CD4-positive, alpha-beta T cell (primary cell): Measurements from ENCODE around the gene SRPK2. TPM values are rescaled to one million over a fixed set of nuclear protein-coding genes. Genes with fewer than 3 reads are reported as not detected.

Source experiments
- ATAC-seq: fragments of 200-7000 bp; cut with Tn5 transposase; one replicate; pipeline ENCODE4 v1.10.0; 2022; ENCODE audit warnings: mild to moderate bottlenecking; ENCODE audit not compliant: poor library complexity
- CTCF ChIA-PET: fragments of 350-600 bp; sonication (Branson Sonifier 250); formaldehyde crosslinking; loops from one replicate; lab custom pipeline; 2021; ENCODE audit warnings: antibody characterized with exemption, inconsistent platforms; lab: Charles Lee
- POLR2A ChIA-PET: fragments of 350-600 bp; sonication (Branson Sonifier 250); formaldehyde crosslinking; loops from one replicate; lab custom pipeline; 2021; ENCODE audit warnings: antibody characterized with exemption, inconsistent platforms; lab: Charles Lee
- DNase-seq, 14 experiments: peaks; one replicate each; pipeline ENCODE4 v3.0.0-alpha.2; 2013 to 2020; ENCODE audit warnings: mixed read lengths in 2 of 14
- H3K27ac ChIP-seq, 2 donors: one replicate each; pipeline versions ENCODE4 v1.5.1 to v1.7.0; 2013; ENCODE audit warnings: low read length in 2 of 2, low read depth in 1 of 2, mild to moderate bottlenecking in 1 of 2
- H3K27me3 ChIP-seq, 2 experiments: 1 replicate in 1 of 2; 2 replicates in 1 of 2; pipeline versions ENCODE4 v1.6.1 to v1.7.0; 2013; ENCODE audit warnings: low read length in 2 of 2, control low read depth in 1 of 2, mild to moderate bottlenecking in 1 of 2, moderate library complexity in 1 of 2; ENCODE audit not compliant: insufficient read depth in 2 of 2, control insufficient read depth in 1 of 2
- H3K36me3 ChIP-seq: one replicate; pipeline ENCODE4 v1.6.1; 2013; ENCODE audit warnings: low read length, control low read depth; ENCODE audit not compliant: insufficient read depth
- H3K4me1 ChIP-seq: one replicate; pipeline ENCODE4 v1.6.1; 2013; ENCODE audit warnings: low read length, control low read depth; ENCODE audit not compliant: insufficient read depth
- H3K4me3 ChIP-seq: one replicate; pipeline ENCODE4 v1.5.1; 2013; ENCODE audit warnings: mild to moderate bottlenecking, low read length, moderate library complexity
- H3K9me3 ChIP-seq, 2 experiments: 1 replicate in 1 of 2; 2 replicates in 1 of 2; pipeline versions ENCODE4 v1.6.1 to v1.7.0; 2013; ENCODE audit warnings: low read length in 2 of 2, mild to moderate bottlenecking in 2 of 2, control low read depth in 1 of 2, moderate library complexity in 1 of 2; ENCODE audit not compliant: control insufficient read depth in 1 of 2, insufficient read depth in 1 of 2
- H3K27ac Mint-ChIP-seq: one replicate; pipeline ENCODE4 v1.8.0; 2020; ENCODE audit warnings: mixed read lengths
- H3K27me3 Mint-ChIP-seq: one replicate; pipeline ENCODE4 v1.8.0; 2021; ENCODE audit warnings: mixed read lengths
- H3K36me3 Mint-ChIP-seq: one replicate; pipeline ENCODE4 v1.8.0; 2021; ENCODE audit warnings: low read depth, mixed read lengths
- H3K4me1 Mint-ChIP-seq: one replicate; pipeline ENCODE4 v1.8.0; 2021; ENCODE audit warnings: low read depth, mixed read lengths
- H3K4me3 Mint-ChIP-seq: one replicate; pipeline ENCODE4 v1.8.0; 2020; ENCODE audit warnings: mild to moderate bottlenecking, mixed read lengths
- H3K9me3 Mint-ChIP-seq: one replicate; pipeline ENCODE4 v1.8.0; 2020; ENCODE audit warnings: mixed read lengths
- intact Hi-C, 2 experiments: fragments of 100-400 bp; cut with DNase I in 1 of 2; cut with micrococcal nuclease in 1 of 2; formaldehyde crosslinking; loops; one replicate each; pipeline versions ENCODE4 v1.15.1 to v1.9.0; 2023 to 2025; cut with DNase I, micrococcal nuclease
- total RNA-seq, 174 experiments: library from RNA in 2 of 174; stranded (reverse) in 2 of 174; gene quantifications; one replicate each; pipeline ENCODE4 v1.2.3 and lab custom pipeline; 2021 to 2026
- TF ChIP-seq, protein P1 (sequence below): fragments of 200-600 bp; IDR thresholded peaks from one replicate; pipeline ENCODE4 v1.8.0; 2022; ENCODE audit warnings: antibody characterized with exemption, mild to moderate bottlenecking

SRPK2 gene
- total RNA-seq, 2 experiments from 2014 or later, result 39.9 to 40.9 TPM

GRCh38 chr7:105268056-105268455 lies 120.7 kb downstream of the SRPK2 start:
- Mint-ChIP-seq H3K9me3 (no peaks in the 10 kb centered on the region), H3K27ac (peak overlapping the region; percentile 78), H3K4me3 (peak overlapping the region; percentile 90), H3K27me3 (no peaks in the 10 kb centered on the region), H3K4me1 (peaks cover 81% of the 10 kb centered on the region), H3K36me3 (no peaks in the 10 kb centered on the region)
- ATAC-seq (peak; percentile 68), DNase-seq (peak in 4 of 14 experiments; percentile 8 to 39 (median 31))
- ChIA-PET CTCF (interaction anchor here (0.6 to 1.5 kb wide), 6 partner anchors 11 to 263 kb away, joined by 3 to 4 read pairs (median 3); partner anchors contain the start of gene RINT1), POLR2A (interaction anchor here (0.6 to 1.8 kb wide), 9 partner anchors 32 to 263 kb away, joined by 3 to 12 read pairs (median 3); partner anchors contain the start of gene RINT1)
- TF ChIP-seq, protein P1, sequence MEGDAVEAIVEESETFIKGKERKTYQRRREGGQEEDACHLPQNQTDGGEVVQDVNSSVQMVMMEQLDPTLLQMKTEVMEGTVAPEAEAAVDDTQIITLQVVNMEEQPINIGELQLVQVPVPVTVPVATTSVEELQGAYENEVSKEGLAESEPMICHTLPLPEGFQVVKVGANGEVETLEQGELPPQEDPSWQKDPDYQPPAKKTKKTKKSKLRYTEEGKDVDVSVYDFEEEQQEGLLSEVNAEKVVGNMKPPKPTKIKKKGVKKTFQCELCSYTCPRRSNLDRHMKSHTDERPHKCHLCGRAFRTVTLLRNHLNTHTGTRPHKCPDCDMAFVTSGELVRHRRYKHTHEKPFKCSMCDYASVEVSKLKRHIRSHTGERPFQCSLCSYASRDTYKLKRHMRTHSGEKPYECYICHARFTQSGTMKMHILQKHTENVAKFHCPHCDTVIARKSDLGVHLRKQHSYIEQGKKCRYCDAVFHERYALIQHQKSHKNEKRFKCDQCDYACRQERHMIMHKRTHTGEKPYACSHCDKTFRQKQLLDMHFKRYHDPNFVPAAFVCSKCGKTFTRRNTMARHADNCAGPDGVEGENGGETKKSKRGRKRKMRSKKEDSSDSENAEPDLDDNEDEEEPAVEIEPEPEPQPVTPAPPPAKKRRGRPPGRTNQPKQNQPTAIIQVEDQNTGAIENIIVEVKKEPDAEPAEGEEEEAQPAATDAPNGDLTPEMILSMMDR, result no peak
- H3K36me3 ChIP-seq, result no peaks in the 10 kb centered on the region
- H3K27me3 ChIP-seq, result no peaks in the 10 kb centered on the region
- H3K9me3 ChIP-seq, result no peaks in the 10 kb centered on the region
- H3K4me1 ChIP-seq, result peaks cover 10% of the 10 kb centered on the region
- peak overlapping the region; percentile 59 for H3K4me3 ChIP-seq
- peak overlapping the region in 1 of 2 donors; percentile 16 for H3K27ac ChIP-seq
- intact Hi-C loops, result loop anchor here in 1 of 2 experiments (5.0 kb wide), 2 partner anchors 34 to 56 kb away; no protein-coding TSS in a partner anchor

- peak overlapping the region; percentile 85 for H3K4me3 Mint-ChIP-seq
- Histone ChIP-seq H3K36me3 (no peaks in the 10 kb centered on the region), H3K27me3 (no peaks in the 10 kb centered on the region), H3K27ac (peak overlapping the region in 1 of 2 donors; percentile 16), H3K9me3 (no peaks in the 10 kb centered on the region), H3K4me1 (peaks cover 10% of the 10 kb centered on the region), H3K4me3 (peak overlapping the region; percentile 59)
- DNase-seq (peak in 2 of 14 experiments; percentile 15 to 46), ATAC-seq (no peak)
- intact Hi-C loops, result loop anchor here in 1 of 2 experiments (5.0 kb wide), 2 partner anchors 35 to 55 kb away; no protein-coding TSS in a partner anchor
- H3K36me3 Mint-ChIP-seq, result no peaks in the 10 kb centered on the region
- no peaks in the 10 kb centered on the region for H3K9me3 Mint-ChIP-seq
- CTCF ChIA-PET, result no interaction called here
- TF ChIP-seq, protein P1, result no peak
- H3K27ac Mint-ChIP-seq, result peak overlapping the region; percentile 57
- POLR2A ChIA-PET, result interaction anchor here (0.6 to 1.4 kb wide), 3 partner anchors 84 to 228 kb away, joined by 3 read pairs; no protein-coding TSS in a partner anchor
- H3K4me1 Mint-ChIP-seq, result peaks cover 81% of the 10 kb centered on the region
- H3K27me3 Mint-ChIP-seq, result no peaks in the 10 kb centered on the region
Measured at GRCh38 chr7:105267244-105267643, 121.5 kb downstream of the SRPK2 start.

DNA sequence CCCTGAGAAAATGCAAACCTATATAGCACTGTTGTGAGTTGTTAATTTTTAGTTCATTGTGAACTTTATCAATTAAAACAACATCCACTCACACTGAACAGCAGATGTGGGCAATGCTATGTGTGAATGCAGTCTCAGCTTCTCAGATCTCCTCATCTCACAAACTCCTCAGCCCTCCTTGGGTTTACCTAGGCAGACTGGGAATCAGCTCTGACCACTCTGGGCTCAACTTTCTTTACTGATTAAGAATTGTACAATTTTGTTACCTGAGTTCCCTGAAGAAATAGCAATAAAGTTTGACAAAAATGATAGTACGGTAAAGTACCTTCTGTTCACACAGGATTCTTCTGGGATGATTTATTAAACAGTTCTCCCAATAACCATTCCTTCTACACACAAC lies 124.0 kb downstream of the SRPK2 start:
- H3K4me3 Mint-ChIP-seq, result no peak overlapping the region
- no peaks in the 10 kb centered on the region for H3K27me3 Mint-ChIP-seq
- POLR2A ChIA-PET, result no interaction called here
- CTCF ChIA-PET, result no interaction called here
- H3K9me3 Mint-ChIP-seq, result no peaks in the 10 kb centered on the region
- Histone ChIP-seq H3K4me1 (peaks cover 5% of the 10 kb centered on the region), H3K27ac (no peak overlapping the region), H3K36me3 (no peaks in the 10 kb centered on the region), H3K4me3 (no peak overlapping the region), H3K27me3 (no peaks in the 10 kb centered on the region), H3K9me3 (no peaks in the 10 kb centered on the region)
- no peak for ATAC-seq
- TF ChIP-seq, protein P1, result no peak
- intact Hi-C loops, result loop anchor here in 1 of 2 experiments (5.0 kb wide), 2 partner anchors 38 to 52 kb away; no protein-coding TSS in a partner anchor
- H3K4me1 Mint-ChIP-seq, result peaks cover 72% of the 10 kb centered on the region
- H3K27ac Mint-ChIP-seq, result no peak overlapping the region
- H3K36me3 Mint-ChIP-seq, result peaks cover 14% of the 10 kb centered on the region
- DNase-seq, result no peak
